Measurements from ENCODE around the gene USP25. TPM values are rescaled to one million over a fixed set of nuclear protein-coding genes. Genes with fewer than 3 reads are reported as not detected.

Gene USP25
- total and polyA plus RNA-seq, 2 experiments from 2014 or later, result 11.8 to 49.2 TPM

DNA sequence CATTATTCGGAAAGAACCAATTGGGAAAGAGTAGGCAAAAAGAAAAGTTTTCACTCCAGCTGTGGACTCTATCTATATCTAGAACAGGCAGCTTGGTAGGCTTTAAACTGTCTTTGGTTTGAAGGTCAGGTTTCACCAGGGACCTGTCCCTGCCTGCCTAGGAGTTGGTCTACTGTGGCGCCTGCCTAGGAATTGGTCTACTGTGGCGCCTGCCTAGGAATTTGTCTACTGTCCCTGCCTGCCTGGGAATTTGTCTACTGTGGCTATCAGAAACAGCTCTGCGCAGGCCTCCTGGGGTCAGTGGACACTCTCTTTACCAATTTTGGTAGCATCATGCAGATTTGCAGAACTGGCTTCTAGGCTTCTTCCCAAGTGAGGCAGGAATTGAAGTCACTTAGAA lies 13.8 kb downstream of the USP25 start:
- no peak overlapping the region for H3K4me2 ChIP-seq
- H3K27ac Mint-ChIP-seq, result no peak overlapping the region
- no peak overlapping the region for H2AFZ ChIP-seq
- H3K36me3 ChIP-seq (ENCODE audit: insufficient read depth), result no peaks in the 10 kb centered on the region
- H3K36me3 Mint-ChIP-seq (ENCODE audit: low read depth), result peaks cover 29% of the 10 kb centered on the region
- TF ChIP-seq POLR2AphosphoS5 (IDR thresholded peaks at IDR 0.05; ENCODE audit: low read depth), result no peak
- no peak for TF ChIP-seq STAT1 (IDR thresholded peaks at IDR 0.05; ENCODE audit: unreplicated experiment)
- no peak for TF ChIP-seq EZH2phosphoT487 (IDR thresholded peaks at IDR 0.05; ENCODE audit: unreplicated experiment)
- no peak for TF ChIP-seq ZNF114 (CRISPR knock-in tag; IDR thresholded peaks at IDR 0.05)
- TF ChIP-seq, protein P1, sequence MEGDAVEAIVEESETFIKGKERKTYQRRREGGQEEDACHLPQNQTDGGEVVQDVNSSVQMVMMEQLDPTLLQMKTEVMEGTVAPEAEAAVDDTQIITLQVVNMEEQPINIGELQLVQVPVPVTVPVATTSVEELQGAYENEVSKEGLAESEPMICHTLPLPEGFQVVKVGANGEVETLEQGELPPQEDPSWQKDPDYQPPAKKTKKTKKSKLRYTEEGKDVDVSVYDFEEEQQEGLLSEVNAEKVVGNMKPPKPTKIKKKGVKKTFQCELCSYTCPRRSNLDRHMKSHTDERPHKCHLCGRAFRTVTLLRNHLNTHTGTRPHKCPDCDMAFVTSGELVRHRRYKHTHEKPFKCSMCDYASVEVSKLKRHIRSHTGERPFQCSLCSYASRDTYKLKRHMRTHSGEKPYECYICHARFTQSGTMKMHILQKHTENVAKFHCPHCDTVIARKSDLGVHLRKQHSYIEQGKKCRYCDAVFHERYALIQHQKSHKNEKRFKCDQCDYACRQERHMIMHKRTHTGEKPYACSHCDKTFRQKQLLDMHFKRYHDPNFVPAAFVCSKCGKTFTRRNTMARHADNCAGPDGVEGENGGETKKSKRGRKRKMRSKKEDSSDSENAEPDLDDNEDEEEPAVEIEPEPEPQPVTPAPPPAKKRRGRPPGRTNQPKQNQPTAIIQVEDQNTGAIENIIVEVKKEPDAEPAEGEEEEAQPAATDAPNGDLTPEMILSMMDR (conservative IDR thresholded peaks at IDR 0.05; ENCODE audit: low read depth in 2 of 2), result no peak
- TF ChIP-seq JUNB (IDR thresholded peaks at IDR 0.05; ENCODE audit: unreplicated experiment), result no peak
- TF ChIP-seq EZH2 (IDR thresholded peaks at IDR 0.05; ENCODE audit: low read depth, unreplicated experiment), result no peak
- TF ChIP-seq, protein P2, sequence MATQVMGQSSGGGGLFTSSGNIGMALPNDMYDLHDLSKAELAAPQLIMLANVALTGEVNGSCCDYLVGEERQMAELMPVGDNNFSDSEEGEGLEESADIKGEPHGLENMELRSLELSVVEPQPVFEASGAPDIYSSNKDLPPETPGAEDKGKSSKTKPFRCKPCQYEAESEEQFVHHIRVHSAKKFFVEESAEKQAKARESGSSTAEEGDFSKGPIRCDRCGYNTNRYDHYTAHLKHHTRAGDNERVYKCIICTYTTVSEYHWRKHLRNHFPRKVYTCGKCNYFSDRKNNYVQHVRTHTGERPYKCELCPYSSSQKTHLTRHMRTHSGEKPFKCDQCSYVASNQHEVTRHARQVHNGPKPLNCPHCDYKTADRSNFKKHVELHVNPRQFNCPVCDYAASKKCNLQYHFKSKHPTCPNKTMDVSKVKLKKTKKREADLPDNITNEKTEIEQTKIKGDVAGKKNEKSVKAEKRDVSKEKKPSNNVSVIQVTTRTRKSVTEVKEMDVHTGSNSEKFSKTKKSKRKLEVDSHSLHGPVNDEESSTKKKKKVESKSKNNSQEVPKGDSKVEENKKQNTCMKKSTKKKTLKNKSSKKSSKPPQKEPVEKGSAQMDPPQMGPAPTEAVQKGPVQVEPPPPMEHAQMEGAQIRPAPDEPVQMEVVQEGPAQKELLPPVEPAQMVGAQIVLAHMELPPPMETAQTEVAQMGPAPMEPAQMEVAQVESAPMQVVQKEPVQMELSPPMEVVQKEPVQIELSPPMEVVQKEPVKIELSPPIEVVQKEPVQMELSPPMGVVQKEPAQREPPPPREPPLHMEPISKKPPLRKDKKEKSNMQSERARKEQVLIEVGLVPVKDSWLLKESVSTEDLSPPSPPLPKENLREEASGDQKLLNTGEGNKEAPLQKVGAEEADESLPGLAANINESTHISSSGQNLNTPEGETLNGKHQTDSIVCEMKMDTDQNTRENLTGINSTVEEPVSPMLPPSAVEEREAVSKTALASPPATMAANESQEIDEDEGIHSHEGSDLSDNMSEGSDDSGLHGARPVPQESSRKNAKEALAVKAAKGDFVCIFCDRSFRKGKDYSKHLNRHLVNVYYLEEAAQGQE (IDR thresholded peaks at IDR 0.05; ENCODE audit: unreplicated experiment), result no peak
- TF ChIP-seq CREB1 (CRISPR knock-in tag; IDR thresholded peaks at IDR 0.05; ENCODE audit: low read depth), result no peak
- no peak for TF ChIP-seq ZNF331 (CRISPR knock-in tag; IDR thresholded peaks at IDR 0.05; ENCODE audit: low read depth)
- no peak for TF ChIP-seq NANOG (IDR thresholded peaks at IDR 0.05; ENCODE audit: borderline replicate concordance)
- TF ChIP-seq, protein P3, sequence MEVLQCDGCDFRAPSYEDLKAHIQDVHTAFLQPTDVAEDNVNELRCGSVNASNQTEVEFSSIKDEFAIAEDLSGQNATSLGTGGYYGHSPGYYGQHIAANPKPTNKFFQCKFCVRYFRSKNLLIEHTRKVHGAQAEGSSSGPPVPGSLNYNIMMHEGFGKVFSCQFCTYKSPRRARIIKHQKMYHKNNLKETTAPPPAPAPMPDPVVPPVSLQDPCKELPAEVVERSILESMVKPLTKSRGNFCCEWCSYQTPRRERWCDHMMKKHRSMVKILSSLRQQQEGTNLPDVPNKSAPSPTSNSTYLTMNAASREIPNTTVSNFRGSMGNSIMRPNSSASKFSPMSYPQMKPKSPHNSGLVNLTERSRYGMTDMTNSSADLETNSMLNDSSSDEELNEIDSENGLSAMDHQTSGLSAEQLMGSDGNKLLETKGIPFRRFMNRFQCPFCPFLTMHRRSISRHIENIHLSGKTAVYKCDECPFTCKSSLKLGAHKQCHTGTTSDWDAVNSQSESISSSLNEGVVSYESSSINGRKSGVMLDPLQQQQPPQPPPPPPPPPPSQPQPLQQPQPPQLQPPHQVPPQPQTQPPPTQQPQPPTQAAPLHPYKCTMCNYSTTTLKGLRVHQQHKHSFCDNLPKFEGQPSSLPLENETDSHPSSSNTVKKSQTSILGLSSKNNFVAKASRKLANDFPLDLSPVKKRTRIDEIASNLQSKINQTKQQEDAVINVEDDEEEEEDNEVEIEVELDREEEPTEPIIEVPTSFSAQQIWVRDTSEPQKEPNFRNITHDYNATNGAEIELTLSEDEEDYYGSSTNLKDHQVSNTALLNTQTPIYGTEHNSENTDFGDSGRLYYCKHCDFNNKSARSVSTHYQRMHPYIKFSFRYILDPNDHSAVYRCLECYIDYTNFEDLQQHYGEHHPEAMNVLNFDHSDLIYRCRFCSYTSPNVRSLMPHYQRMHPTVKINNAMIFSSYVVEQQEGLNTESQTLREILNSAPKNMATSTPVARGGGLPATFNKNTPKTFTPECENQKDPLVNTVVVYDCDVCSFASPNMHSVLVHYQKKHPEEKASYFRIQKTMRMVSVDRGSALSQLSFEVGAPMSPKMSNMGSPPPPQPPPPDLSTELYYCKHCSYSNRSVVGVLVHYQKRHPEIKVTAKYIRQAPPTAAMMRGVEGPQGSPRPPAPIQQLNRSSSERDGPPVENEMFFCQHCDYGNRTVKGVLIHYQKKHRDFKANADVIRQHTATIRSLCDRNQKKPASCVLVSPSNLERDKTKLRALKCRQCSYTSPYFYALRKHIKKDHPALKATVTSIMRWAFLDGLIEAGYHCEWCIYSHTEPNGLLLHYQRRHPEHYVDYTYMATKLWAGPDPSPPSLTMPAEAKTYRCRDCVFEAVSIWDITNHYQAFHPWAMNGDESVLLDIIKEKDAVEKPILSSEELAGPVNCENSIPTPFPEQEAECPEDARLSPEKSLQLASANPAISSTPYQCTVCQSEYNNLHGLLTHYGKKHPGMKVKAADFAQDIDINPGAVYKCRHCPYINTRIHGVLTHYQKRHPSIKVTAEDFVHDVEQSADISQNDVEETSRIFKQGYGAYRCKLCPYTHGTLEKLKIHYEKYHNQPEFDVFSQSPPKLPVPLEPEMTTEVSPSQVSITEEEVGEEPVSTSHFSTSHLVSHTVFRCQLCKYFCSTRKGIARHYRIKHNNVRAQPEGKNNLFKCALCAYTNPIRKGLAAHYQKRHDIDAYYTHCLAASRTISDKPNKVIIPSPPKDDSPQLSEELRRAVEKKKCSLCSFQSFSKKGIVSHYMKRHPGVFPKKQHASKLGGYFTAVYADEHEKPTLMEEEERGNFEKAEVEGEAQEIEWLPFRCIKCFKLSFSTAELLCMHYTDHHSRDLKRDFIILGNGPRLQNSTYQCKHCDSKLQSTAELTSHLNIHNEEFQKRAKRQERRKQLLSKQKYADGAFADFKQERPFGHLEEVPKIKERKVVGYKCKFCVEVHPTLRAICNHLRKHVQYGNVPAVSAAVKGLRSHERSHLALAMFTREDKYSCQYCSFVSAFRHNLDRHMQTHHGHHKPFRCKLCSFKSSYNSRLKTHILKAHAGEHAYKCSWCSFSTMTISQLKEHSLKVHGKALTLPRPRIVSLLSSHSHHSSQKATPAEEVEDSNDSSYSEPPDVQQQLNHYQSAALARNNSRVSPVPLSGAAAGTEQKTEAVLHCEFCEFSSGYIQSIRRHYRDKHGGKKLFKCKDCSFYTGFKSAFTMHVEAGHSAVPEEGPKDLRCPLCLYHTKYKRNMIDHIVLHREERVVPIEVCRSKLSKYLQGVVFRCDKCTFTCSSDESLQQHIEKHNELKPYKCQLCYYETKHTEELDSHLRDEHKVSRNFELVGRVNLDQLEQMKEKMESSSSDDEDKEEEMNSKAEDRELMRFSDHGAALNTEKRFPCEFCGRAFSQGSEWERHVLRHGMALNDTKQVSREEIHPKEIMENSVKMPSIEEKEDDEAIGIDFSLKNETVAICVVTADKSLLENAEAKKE (CRISPR knock-in tag; IDR thresholded peaks at IDR 0.05), result no peak
- TF ChIP-seq, protein P4, sequence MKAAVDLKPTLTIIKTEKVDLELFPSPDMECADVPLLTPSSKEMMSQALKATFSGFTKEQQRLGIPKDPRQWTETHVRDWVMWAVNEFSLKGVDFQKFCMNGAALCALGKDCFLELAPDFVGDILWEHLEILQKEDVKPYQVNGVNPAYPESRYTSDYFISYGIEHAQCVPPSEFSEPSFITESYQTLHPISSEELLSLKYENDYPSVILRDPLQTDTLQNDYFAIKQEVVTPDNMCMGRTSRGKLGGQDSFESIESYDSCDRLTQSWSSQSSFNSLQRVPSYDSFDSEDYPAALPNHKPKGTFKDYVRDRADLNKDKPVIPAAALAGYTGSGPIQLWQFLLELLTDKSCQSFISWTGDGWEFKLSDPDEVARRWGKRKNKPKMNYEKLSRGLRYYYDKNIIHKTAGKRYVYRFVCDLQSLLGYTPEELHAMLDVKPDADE (IDR thresholded peaks at IDR 0.05), result no peak
- H3K4me3 Mint-ChIP-seq, result no peak overlapping the region
- peaks cover 38% of the 10 kb centered on the region for H3K4me1 ChIP-seq (ENCODE audit: insufficient read depth)
- H3K9me3 Mint-ChIP-seq, result peaks cover 10% of the 10 kb centered on the region; the same call in 2 of the 3 replicates
- H3K27ac ChIP-seq (ENCODE audit: low read depth), result peak overlapping the region; percentile 36; the same call in 1 of the 2 replicates
- DNase-seq (ENCODE audit: low spot score) (no peak), ATAC-seq (no peak)
- no peaks in the 10 kb centered on the region for H3K9me2 ChIP-seq (ENCODE audit: insufficient read depth)
- H3K27me3 ChIP-seq (ENCODE audit: insufficient read depth), result no peaks in the 10 kb centered on the region
- no peaks in the 10 kb centered on the region for H3F3A ChIP-seq (replicated peaks; ENCODE audit: low read depth)
- peaks cover 61% of the 10 kb centered on the region for H3K4me1 Mint-ChIP-seq
- peaks cover 21% of the 10 kb centered on the region for H4K20me1 ChIP-seq (replicated peaks; ENCODE audit: insufficient read depth)
- H3K79me2 ChIP-seq (replicated peaks; ENCODE audit: insufficient read depth), result peaks cover 100% of the 10 kb centered on the region
- peaks cover 4% of the 10 kb centered on the region for H3K27me3 Mint-ChIP-seq (ENCODE audit: insufficient read depth, low read depth, poor library complexity)
- H3K4me3 ChIP-seq, result no peak overlapping the region

Data from GM23338 (cell line).